Ascending aorta (tissue), 2 donors: ENCODE data around the gene QSOX1. TPM values are rescaled to one million over a fixed set of nuclear protein-coding genes. Genes with fewer than 3 reads are reported as not detected.
"Not testable (repeated sequence)": the region's sequence is repeated elsewhere in the genome, so short reads cannot be mapped to it uniquely, and the experiment has no call there.

ENCODE experiments used
- DNase-seq, 2 donors: peaks; one replicate each; pipeline ENCODE4 v3.0.0-alpha.2; 2019; ENCODE audit warnings: low spot score in 2 of 2
- H3K27ac ChIP-seq, 2 donors: fragments of 200-600 bp; sonication (generic); one replicate each; pipeline ENCODE4 v1.5.1; 2016 to 2017; ENCODE audit warnings: mild to moderate bottlenecking in 1 of 2
- H3K27me3 ChIP-seq: fragments of 200-600 bp; sonication (generic); one replicate; pipeline ENCODE4 v1.5.1; 2017
- H3K36me3 ChIP-seq, 2 donors: fragments of 200-600 bp; sonication (generic); one replicate each; pipeline ENCODE4 v1.5.1; 2016
- H3K4me1 ChIP-seq, 2 donors: fragments of 200-600 bp; sonication (generic); one replicate each; pipeline ENCODE4 v1.5.1; 2016 to 2017; ENCODE audit warnings: mild to moderate bottlenecking in 1 of 2
- H3K4me3 ChIP-seq, 2 donors: fragments of 200-600 bp; sonication (generic); one replicate each; pipeline ENCODE4 v1.5.1; 2016 to 2017; ENCODE audit warnings: mild to moderate bottlenecking in 1 of 2
- H3K9me3 ChIP-seq, 2 donors: fragments of 200-600 bp; sonication (generic); one replicate each; pipeline ENCODE4 v1.5.1; 2016
- intact Hi-C: fragments of 100-400 bp; cut with DNase I; formaldehyde crosslinking; loops from one replicate; pipeline ENCODE4 v1.15.1; 2023
- total RNA-seq: library from RNA; depleted of rRNA; stranded (reverse); fragments of >200 nt; gene quantifications from one replicate; pipeline ENCODE4 v1.1.0, GENCODE V29; 2016
- TF ChIP-seq, protein P1 (sequence below), 3 experiments: fragments of 200-600 bp in 2 of 3; fragments of 450-650 bp in 1 of 3; sonication (generic) in 2 of 3; IDR thresholded peaks; one replicate each; pipeline ENCODE4 v1.5.1; 2016 to 2019; ENCODE audit warnings: antibody characterized with exemption in 3 of 3, mild to moderate bottlenecking in 1 of 3, moderate library complexity in 1 of 3

Gene QSOX1
- total RNA-seq, 1 donor from 2014 or later = 200 TPM

DNA sequence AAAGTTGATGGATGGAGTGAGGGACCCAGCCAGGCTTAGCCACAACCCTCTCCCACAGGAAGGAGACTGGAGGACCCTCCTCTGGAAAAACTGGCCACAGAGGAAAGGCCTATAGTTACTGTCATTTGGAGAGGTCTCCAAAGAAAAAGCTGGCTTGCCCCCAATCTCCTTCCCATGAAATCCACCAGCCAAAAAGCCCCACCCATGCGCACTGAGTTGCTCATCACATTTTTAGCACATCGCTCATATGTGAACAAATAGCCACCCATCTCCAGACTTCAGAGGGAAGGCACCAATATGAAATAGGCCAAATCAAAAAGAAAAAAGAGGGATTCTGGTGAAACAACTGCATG is 36.9 kb upstream of the QSOX1 start:
- Histone ChIP-seq H3K4me1 (no peaks in the 10 kb centered on the region), H3K27me3 (no peaks in the 10 kb centered on the region), H3K27ac (no peak overlapping the region), H3K4me3 (no peak overlapping the region), H3K36me3 (peaks cover 0 to 2% of the 10 kb centered on the region in 2 donors), H3K9me3 (no peaks in the 10 kb centered on the region)
- no peak for DNase-seq
- intact Hi-C loops = loop anchor here (5.0 kb wide), 1 partner anchor 60 kb away; no protein-coding TSS in a partner anchor
- TF ChIP-seq, protein P1, sequence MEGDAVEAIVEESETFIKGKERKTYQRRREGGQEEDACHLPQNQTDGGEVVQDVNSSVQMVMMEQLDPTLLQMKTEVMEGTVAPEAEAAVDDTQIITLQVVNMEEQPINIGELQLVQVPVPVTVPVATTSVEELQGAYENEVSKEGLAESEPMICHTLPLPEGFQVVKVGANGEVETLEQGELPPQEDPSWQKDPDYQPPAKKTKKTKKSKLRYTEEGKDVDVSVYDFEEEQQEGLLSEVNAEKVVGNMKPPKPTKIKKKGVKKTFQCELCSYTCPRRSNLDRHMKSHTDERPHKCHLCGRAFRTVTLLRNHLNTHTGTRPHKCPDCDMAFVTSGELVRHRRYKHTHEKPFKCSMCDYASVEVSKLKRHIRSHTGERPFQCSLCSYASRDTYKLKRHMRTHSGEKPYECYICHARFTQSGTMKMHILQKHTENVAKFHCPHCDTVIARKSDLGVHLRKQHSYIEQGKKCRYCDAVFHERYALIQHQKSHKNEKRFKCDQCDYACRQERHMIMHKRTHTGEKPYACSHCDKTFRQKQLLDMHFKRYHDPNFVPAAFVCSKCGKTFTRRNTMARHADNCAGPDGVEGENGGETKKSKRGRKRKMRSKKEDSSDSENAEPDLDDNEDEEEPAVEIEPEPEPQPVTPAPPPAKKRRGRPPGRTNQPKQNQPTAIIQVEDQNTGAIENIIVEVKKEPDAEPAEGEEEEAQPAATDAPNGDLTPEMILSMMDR (IDR thresholded peaks at IDR 0.05) = no peak

DNA sequence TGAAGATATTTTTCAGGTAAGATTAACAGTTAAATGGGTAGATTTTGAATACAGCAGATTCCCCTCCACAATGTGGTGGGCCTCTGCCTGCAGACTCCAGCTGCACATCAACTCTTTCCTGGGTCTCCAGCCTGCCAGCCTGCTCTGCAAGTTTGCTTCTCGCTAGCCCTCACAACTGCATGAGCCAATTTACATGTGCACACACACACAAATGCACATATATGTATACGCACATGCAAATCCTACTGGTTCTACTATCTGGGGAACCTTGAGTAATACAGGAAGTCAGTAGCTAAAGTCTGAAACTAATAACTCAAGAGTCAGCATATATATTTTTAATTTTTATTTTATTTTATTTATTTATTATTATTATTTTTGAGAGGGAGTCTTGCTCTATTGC is 34.8 kb upstream of the QSOX1 start:
- no peaks in the 10 kb centered on the region for H3K27me3 ChIP-seq
- no peak for DNase-seq
- no peaks in the 10 kb centered on the region for H3K36me3 ChIP-seq
- no peak overlapping the region for H3K4me3 ChIP-seq
- no peaks in the 10 kb centered on the region for H3K4me1 ChIP-seq
- no peaks in the 10 kb centered on the region for H3K9me3 ChIP-seq
- TF ChIP-seq, protein P1 (IDR thresholded peaks at IDR 0.05) = no peak
- H3K27ac ChIP-seq = no peak overlapping the region
- intact Hi-C loops = loop anchor here (5.0 kb wide), 1 partner anchor 57 kb away; no protein-coding TSS in a partner anchor

DNA sequence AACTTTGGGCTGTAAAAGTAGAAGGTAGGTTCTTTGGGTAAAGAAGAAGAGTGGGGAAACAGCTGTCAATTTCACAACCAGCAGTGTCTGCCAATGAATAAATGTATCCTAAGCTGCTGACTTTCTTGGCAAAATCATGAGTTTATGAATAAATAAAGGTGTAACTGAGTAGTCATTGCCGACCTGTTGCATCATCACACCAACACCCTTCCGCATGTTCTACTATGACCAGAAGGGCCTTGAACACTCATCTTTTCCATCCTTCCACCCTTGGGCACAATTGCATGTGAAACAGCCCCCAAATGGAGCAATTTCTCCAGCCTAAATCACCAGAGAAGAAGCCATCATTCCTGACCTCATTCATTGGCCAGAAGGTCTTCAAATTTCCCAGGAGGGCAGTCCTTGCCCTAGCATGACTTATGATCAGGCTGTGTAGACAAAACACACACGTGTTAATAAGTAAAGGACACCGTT is 31.2 kb upstream of the QSOX1 start:
- Histone ChIP-seq H3K27ac (no peak overlapping the region), H3K9me3 (no peaks in the 10 kb centered on the region), H3K4me1 (no peaks in the 10 kb centered on the region), H3K36me3 (no peaks in the 10 kb centered on the region), H3K4me3 (no peak overlapping the region), H3K27me3 (no peaks in the 10 kb centered on the region)
- DNase-seq = no peak
- intact Hi-C loops = no loop called here
- TF ChIP-seq, protein P1 (IDR thresholded peaks at IDR 0.05) = no peak

DNA sequence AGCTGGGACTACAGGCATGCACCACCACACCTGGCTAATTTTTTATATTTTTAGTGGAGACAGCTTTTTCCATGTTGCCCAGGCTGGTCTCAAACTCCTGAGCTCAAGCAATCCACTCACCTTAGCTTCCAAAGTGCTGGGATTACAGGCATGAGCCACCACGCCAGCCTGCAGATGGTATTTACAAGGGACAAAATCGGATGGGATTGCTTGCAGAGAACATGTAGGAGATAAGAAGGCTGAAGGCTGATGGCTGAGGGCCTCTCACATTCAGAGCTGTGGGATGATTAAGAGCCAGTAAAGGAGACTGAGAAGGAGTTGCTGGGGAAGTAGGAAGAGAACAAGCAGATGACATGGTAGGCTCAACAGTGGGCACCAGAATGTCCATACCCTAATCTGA is 24.0 kb upstream of the QSOX1 start:
- Histone ChIP-seq H3K27me3 (no peaks in the 10 kb centered on the region), H3K27ac (no peak overlapping the region), H3K9me3 (no peaks in the 10 kb centered on the region), H3K4me3 (no peak overlapping the region), H3K36me3 (no peaks in the 10 kb centered on the region), H3K4me1 (no peaks in the 10 kb centered on the region)
- TF ChIP-seq, protein P1 (IDR thresholded peaks at IDR 0.05) = no peak
- intact Hi-C loops = no loop called here
- no peak for DNase-seq

DNA sequence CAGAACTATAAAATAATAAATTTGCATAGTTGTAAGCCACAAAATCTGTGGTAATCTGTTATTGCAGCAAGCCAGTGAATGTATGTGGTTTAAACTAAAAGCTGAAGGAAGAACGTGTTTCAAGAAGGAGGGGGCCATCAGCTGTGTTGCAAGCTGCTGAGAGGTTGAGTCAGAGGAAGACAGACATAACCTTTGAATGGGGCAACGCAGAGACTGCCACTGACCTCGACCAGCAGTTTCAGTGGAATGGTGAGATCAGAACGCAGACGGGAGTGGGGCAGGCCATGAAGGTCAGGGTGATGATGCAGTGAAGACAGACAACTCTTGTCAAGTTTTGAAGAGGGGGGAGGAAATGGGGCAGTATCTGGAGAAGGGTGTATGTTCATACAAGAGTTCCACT is 23.2 kb upstream of the QSOX1 start:
- DNase-seq = no peak
- Histone ChIP-seq H3K27me3 (no peaks in the 10 kb centered on the region), H3K4me1 (no peaks in the 10 kb centered on the region), H3K27ac (no peak overlapping the region), H3K36me3 (no peaks in the 10 kb centered on the region), H3K4me3 (no peak overlapping the region), H3K9me3 (no peaks in the 10 kb centered on the region)
- intact Hi-C loops = no loop called here
- TF ChIP-seq, protein P1 (IDR thresholded peaks at IDR 0.05) = no peak

DNA sequence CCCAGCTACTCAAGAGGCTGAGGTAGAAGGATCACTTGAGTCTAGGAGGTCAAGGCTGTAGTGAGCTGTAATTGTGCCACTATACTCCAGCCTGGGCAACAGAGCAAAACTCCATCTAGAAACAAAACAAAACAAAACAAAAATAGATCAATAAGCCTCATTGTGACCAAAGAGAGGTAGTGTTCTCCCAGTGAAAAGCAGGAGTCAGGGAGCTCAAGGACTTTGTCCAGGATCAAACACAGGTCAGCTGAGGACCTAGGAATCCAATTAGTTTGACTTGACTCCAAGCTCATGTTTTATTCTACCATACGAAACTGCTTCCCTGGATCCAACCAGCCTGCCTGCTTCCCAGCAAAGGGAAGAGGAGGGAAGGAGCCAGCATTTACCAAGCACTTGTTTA is 21.5 kb upstream of the QSOX1 start:
- Histone ChIP-seq H3K4me1 (no peaks in the 10 kb centered on the region), H3K9me3 (no peaks in the 10 kb centered on the region), H3K36me3 (no peaks in the 10 kb centered on the region), H3K27me3 (no peaks in the 10 kb centered on the region), H3K27ac (no peak overlapping the region), H3K4me3 (no peak overlapping the region)
- intact Hi-C loops = no loop called here
- DNase-seq = no peak
- TF ChIP-seq, protein P1 (IDR thresholded peaks at IDR 0.05) = no peak

DNA sequence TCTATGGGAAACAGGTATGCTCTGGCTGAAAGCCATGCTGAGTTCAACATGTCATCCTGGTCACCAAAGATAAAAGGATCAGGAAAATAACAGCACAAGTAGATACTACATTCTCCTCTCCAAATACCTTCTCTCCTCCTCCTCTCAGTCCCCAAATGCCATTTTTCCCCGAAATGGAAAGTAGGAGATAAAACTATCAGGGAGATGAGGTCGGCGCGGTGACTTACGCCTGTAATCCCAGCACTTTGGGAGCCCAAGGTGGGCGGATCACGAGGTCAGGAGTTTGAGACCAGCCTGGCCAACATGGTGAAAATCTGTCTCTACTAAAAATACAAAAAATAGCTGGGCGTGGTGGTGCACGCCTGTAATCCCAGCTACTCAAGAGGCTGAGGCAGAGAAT is 21.0 kb upstream of the QSOX1 start:
- intact Hi-C loops, H3K9me3 ChIP-seq, H3K27ac ChIP-seq, DNase-seq, H3K4me1 ChIP-seq, H3K4me3 ChIP-seq, H3K36me3 ChIP-seq, H3K27me3 ChIP-seq: not testable (repeated sequence)
